Osteocyte (in vitro differentiated cells): ENCODE measurements around the gene LAMTOR5. TPM values are rescaled to one million over a fixed set of nuclear protein-coding genes. Genes with fewer than 3 reads are reported as not detected.
"Not testable (repeated sequence)": the region's sequence is repeated elsewhere in the genome, so short reads cannot be mapped to it uniquely, and the experiment has no call there.

Experiments
- DNase-seq: peaks from one replicate; pipeline ENCODE4 v3.0.0; 2021; ENCODE audit warnings: mixed read lengths; ENCODE audit not compliant: unreplicated experiment; ENCODE audit errors: extremely low spot score
- H3K27ac Mint-ChIP-seq: one replicate; pipeline ENCODE4 v1.8.0; 2021; ENCODE audit warnings: mild to moderate bottlenecking, mixed read lengths; ENCODE audit not compliant: unreplicated experiment
- H3K27me3 Mint-ChIP-seq: one replicate; pipeline ENCODE4 v1.8.0; 2021; ENCODE audit warnings: mixed read lengths; ENCODE audit not compliant: unreplicated experiment
- H3K36me3 Mint-ChIP-seq: one replicate; pipeline ENCODE4 v1.8.0; 2021; ENCODE audit warnings: mixed read lengths; ENCODE audit not compliant: unreplicated experiment
- H3K4me1 Mint-ChIP-seq: one replicate; pipeline ENCODE4 v1.8.0; 2021; ENCODE audit warnings: mixed read lengths; ENCODE audit not compliant: unreplicated experiment
- H3K4me3 Mint-ChIP-seq: one replicate; pipeline ENCODE4 v1.8.0; 2021; ENCODE audit warnings: mild to moderate bottlenecking, moderate library complexity, mixed read lengths; ENCODE audit not compliant: unreplicated experiment
- H3K9me3 Mint-ChIP-seq: one replicate; pipeline ENCODE4 v1.8.0; 2021; ENCODE audit warnings: mixed read lengths; ENCODE audit not compliant: unreplicated experiment
- CTCF ChIP-seq: fragments of 200-600 bp; sonication (generic); IDR thresholded peaks from 2 replicates; pipeline ENCODE4 v1.5.0; 2021; ENCODE audit warnings: antibody characterized with exemption, mild to moderate bottlenecking, moderate library complexity
- total RNA-seq: library from RNA; stranded (reverse); gene quantifications from 2 replicates; pipeline ENCODE4 v1.2.1, GENCODE V29; 2021

LAMTOR5 gene
- total RNA-seq, 1 donor from 2014 or later: 125 TPM

- no peak for DNase-seq
- Mint-ChIP-seq H3K27ac (no peak overlapping the region), H3K4me1 (no peaks in the 10 kb centered on the region), H3K36me3 (no peaks in the 10 kb centered on the region), H3K4me3 (no peak overlapping the region), H3K9me3 (no peaks in the 10 kb centered on the region), H3K27me3 (peaks cover 37% of the 10 kb centered on the region)
- no peak for TF ChIP-seq CTCF
Measured at GRCh38 chr1:110441888-110442287, 34.4 kb upstream of the LAMTOR5 start.

- H3K27ac Mint-ChIP-seq: no peak overlapping the region
- no peaks in the 10 kb centered on the region for H3K9me3 Mint-ChIP-seq
- no peak for TF ChIP-seq CTCF
- H3K4me3 Mint-ChIP-seq: no peak overlapping the region
- no peaks in the 10 kb centered on the region for H3K36me3 Mint-ChIP-seq
- no peaks in the 10 kb centered on the region for H3K4me1 Mint-ChIP-seq
- H3K27me3 Mint-ChIP-seq: peaks cover 37% of the 10 kb centered on the region
- no peak for DNase-seq
Measured at GRCh38 chr1:110440877-110441276, 33.4 kb upstream of the LAMTOR5 start.

DNA sequence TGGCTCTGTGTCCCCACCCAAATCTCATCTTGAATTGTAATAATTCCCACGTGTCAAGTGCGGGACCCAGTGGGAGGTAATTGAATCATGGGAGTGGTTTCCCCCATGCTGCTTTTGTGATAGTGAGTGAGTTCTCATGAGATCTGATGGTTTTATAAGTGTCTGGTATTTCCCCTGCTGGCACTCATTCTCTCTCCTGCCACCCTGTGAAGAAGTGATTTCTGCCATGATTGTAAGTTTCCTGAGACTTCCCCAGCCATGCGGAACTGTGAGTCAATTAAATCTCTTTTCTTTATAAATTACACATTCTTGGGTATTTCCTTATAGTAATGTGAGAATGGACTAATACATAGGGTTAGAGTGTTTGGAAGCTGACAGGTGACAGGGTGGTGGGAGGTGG is 32.4 kb upstream of the LAMTOR5 start:
- DNase-seq, H3K36me3 Mint-ChIP-seq, H3K9me3 Mint-ChIP-seq, H3K4me1 Mint-ChIP-seq, H3K27ac Mint-ChIP-seq, H3K4me3 Mint-ChIP-seq: not testable (repeated sequence)
- peaks cover 36% of the 10 kb centered on the region for H3K27me3 Mint-ChIP-seq

GRCh38 chr1:110438893-110439292 is 31.4 kb upstream of the LAMTOR5 start:
- Mint-ChIP-seq H3K27ac (no peak overlapping the region), H3K4me1 (peaks cover 2% of the 10 kb centered on the region), H3K9me3 (no peaks in the 10 kb centered on the region), H3K36me3 (no peaks in the 10 kb centered on the region), H3K27me3 (peaks cover 38% of the 10 kb centered on the region), H3K4me3 (no peak overlapping the region)
- DNase-seq: no peak
- TF ChIP-seq CTCF: no peak

GRCh38 chr1:110437645-110438299 is 30.3 kb upstream of the LAMTOR5 start:
- DNase-seq, H3K36me3 Mint-ChIP-seq, H3K4me1 Mint-ChIP-seq, H3K9me3 Mint-ChIP-seq, H3K27ac Mint-ChIP-seq, H3K4me3 Mint-ChIP-seq: not testable (repeated sequence)
- H3K27me3 Mint-ChIP-seq: peaks cover 38% of the 10 kb centered on the region

DNA sequence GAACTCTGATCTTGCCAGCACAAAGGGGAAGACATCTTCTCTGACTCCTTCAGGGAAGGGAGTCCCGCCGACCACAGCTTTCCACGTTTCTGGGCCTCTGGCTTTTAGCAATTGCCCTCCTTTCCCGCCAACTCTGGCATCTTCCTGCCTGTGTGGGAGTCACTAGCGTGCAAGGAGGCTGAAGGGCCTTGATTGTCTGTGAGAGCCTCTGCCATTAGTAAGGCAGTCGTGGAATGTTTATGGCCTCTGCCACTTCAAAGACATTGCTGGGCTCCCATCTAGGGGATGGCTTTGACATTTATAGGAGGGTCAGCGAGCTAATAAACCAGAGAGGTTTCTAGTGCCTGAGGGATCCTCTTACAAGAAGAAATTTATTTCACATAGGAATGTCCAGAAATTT is 29.1 kb upstream of the LAMTOR5 start:
- no peaks in the 10 kb centered on the region for H3K36me3 Mint-ChIP-seq
- peaks cover 36% of the 10 kb centered on the region for H3K27me3 Mint-ChIP-seq
- no peak overlapping the region for H3K4me3 Mint-ChIP-seq
- TF ChIP-seq CTCF: no peak
- H3K27ac Mint-ChIP-seq: no peak overlapping the region
- H3K4me1 Mint-ChIP-seq: peaks cover 5% of the 10 kb centered on the region
- no peaks in the 10 kb centered on the region for H3K9me3 Mint-ChIP-seq
- no peak for DNase-seq
